Activated effector memory CD4-positive, alpha-beta T cell treated with Interleukin-2 at 50 U/mL for 16 hours (primary cell): Measurements from ENCODE around the gene DGCR2.
"Not testable (repeated sequence)": the region's sequence is repeated elsewhere in the genome, so short reads cannot be mapped to it uniquely, and the experiment has no call there.

Source experiments
- DNase-seq: peaks from one replicate; pipeline ENCODE4 v3.0.0-alpha.2; 2020

The DGCR2 gene

DNA sequence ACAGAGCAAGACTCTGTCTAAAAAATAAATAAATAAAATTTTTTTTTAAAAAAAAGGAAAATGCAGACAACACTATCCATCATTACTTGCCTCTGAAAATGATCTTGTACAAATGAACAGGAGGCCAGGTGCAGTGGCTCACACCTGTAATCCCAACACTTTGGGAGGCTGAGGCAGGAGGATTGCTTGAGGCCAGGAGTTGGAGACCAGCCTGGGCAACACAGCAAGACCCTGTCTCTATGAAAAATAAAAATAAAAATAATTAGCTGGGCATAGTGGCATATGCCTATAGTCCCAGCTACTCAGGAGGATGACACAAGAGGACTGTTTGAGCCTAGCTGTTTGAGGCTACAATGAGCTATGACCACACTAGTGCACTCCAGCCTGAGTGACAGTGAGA is 49.4 kb downstream of the DGCR2 start:
- not testable (repeated sequence) for DNase-seq

DNA sequence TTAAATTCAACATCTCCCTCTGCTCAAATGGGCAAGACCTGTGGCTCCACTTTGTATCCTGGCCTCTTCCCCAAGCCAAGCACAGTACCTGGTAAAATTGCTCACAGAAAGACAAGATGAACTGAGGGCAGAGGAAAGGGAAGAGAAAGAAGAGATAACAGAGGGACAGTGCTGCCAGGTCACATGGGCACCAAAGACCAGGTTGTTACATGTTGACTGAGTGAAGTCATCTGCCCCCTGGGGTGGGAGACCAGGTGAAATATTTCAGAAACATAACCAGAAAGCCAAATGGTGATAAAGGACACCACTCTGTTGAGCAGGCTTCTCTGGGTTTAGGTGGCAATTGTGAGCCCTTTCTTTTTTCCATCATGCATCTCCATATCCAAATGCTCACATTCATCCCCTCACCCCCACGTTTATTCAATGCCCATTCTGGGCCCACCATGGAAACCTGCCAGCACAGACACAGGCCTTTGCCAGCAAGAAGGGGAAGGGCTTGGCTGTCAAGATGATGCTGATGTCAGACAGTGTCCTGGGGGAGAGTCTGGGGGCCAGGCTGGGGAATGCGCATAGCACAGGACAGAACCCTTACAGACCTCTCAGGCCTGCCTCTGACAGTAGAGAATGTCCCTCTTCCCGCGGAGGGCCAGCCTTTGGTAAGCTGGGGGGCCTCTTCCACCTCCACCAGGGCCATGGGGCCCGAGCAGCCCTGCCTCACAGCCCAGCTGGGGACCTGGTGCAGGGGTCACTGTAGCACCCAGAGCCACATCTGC is 51.6 kb downstream of the DGCR2 start:
- no peak for DNase-seq

DNA sequence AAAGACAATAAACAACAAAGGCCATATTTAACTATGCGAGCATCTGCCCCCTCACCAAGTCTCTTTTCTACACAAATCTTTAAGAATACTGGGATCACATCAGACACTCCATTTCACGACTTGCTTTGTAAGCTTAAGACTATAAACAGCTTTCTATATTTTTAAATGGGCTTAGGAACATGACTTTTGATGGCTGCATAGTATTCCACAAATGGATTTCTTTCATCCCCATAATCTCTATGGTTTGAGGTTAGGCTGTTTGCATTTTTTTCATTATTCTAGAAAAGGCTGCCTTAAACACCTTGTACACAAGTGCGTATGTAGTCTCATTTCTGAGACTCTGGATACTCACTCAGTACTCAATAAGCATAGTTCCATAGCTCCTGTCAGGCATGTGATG is 52.8 kb downstream of the DGCR2 start:
- no peak for DNase-seq

DNA sequence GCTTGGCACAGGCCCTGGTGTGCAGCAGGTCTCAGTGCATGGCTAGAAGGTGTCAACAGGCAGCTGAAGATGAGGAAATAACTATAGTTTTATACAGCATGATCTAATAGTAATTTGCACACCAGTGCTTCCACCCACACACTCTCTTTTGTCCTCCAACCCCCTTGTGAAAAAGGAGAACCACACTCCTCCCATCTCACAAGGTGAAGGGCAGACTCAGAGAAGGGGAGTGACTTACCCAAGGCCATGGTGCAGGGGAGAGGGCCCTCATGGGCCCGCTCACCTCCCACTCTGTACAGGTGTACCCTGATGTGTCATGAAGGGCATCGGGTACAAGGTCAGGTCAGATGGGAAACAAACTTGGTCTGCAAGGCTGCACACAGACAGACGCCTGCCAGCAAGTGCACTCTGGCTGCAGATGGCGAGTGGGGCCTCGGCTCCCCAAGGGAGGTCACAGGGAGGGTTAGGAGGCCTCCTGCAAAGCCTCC is 53.4 kb downstream of the DGCR2 start:
- no peak for DNase-seq

DNA sequence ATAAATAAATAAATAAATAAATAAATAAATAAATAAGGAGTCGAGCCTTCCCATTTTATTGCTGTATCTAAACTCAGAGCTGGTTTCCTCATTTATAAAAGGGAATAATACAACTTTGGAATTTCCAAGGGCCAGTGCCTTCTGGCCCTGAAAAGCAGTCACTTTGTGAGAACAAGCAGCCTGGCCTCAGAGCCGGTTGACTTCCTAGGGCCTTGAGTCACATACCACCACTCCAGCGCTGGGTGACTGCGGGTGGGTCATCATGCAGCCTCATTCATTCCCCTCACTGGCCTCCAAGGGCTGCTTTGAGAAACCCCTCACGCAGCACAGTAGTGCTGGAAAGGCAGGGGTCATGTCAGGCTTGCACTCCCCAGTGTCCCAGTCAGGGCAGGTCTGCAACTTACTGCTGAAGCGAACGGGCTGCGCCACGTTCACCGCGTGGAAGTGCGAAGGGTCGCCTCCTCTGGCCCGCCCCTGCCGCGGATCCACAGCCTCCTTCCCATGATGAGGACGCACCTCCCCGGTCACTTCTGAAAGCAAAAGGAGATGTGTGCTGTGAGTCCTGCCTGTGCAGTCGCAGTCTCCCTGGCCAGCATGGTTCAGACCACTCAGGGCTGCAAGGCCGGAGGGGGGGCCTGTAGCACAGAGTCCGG is 54.4 kb downstream of the DGCR2 start:
- no peak for DNase-seq

DNA sequence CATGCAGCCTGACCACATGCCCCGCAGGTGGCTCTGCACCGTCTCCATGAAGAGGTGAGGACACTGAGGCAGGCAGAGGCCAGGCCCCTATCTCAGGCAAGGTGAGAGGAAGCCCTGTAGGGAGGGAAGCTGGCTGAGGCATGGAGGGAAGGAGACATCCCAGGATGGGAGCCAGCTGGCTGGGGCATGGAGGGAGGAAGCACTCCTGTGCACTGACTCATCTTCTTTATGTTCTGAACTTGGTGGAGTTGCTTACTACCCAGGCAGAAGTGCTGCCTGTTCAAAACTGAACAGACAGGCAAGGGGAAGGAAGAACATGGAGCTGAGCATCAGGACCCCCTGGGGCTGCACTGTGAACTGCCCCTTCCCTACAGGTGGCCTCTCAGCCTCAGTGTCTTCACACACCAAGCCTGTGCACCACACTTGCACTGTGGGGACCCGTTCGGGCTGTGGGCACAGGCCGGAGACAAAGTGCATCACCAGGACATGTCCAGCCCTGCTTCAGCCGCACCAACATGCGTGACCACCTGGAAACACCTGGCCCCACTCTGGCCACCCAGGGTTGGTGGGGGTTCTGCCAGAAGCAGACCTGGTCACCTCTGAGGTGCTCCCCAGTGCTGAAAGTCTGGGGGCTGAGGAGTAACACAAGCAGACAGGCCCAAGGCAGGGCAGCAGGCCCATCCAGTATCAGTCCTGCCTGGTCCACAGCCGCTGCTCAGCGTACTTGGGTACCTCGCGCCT is 55.5 kb downstream of the DGCR2 start:
- no peak for DNase-seq

DNA sequence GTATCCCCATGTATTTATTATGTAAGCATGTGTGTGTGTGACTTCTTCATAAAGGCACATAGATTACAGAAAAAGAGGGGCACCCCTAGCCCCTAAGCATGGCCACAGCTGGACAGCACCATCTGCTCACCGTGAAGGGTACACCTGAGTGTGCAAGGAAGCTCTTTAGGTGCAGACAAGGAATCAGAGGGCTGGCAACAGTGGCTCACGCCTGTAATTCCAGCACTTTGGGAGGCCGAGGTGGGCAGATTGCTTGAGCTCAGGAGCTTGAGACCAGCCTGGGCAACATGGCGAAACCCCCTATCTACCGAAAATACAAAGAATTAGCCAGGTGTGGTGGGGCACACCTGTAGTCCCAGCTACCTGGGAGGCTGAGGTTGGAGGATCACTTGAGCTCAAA is 56.3 kb downstream of the DGCR2 start:
- no peak for DNase-seq

DNA sequence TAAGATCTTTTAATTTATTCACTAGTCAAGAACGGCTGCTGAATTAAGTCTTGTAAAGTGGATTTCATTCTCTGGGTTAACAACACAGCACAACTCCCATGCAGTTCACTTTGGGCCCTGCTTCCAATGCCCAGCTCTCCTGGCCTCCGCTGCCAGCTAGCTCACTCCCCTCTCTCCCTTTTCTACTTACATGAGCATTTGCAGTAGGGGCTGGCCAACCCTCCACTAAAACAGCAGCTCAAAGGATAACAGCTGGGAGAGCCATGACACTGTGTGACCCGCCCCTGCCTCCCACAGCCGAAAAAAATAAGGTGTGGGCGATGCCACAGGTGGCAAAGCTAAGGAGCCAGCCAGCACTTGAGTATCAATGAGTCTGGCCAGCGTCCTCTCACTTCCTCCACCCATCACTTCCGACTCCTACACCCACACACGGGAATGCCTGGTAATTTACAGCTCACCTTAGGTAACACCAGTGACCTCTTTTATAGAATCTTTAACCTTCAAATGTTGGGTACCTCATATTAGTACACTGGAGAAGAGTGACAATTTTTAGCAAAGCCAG is 56.8 kb downstream of the DGCR2 start:
- DNase-seq = no peak

DNA sequence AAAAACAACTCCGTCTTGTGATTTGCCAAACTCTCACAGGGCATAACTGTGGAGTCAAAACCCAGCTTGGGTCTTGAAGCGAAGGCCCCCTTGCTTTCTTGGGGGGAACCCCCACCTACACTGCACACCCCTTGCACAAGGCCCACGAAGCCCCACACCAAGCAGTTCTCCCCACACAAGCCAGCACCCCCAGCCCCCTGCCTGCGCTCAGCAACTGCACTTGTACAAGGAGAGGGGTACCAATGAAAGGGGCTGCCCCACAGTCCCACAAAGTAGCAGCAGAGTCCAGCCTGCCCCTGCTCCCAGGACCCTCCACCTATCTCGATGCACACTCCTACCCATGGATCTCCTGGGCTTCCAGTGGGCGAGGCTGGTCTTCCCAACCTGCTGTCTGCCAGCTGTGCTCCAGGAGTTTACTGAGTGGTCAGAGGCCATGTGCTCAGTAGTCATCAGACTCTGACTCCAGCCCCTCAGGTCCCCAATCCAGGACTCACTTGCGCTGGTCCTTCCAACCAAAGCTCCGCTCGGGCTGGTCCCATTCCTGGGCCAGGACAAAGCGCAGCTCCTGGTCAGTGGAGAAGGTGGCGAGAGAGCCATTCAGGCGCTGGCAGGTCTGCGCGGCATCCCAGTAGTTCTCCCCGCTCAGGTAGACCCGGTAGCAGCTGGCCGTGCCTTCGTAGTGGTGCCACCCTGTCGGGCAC is 57.7 kb downstream of the DGCR2 start:
- no peak for DNase-seq

DNA sequence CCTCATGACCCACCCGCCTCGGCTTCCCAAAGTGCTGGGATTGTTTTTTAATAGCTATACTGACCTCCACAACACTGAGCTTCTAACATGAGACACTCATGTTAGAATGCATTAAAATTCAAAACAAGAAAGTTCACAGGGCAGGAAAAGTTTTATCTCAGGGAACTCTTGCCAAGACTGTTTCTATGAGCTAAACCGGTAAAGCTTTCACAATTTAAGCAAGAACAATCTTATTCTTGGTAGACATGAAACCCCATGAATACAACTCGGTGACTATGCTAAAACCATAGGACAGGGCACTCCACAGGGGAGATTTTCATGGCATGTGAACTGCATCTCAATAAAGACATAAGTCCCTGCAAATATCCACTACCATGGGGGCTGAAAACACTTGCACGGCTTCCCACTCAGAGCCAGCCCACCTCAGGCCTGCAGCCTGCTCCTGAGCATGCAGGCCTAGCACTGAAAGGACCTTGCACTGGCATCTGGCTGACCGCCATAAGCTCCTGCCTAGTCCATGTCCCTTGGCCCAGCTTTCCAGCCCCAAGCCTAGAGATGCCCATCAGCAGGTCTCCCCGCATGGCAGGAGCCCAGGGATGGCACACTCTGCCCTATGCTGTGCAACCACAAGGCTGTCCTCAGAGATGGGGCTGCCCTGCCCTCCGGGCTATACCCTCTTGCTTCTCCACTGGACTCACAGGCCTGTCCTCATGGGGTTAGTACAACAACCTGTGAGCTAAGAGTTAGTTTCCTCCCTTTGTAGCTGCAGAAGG is 58.4 kb downstream of the DGCR2 start:
- DNase-seq = no peak

DNA sequence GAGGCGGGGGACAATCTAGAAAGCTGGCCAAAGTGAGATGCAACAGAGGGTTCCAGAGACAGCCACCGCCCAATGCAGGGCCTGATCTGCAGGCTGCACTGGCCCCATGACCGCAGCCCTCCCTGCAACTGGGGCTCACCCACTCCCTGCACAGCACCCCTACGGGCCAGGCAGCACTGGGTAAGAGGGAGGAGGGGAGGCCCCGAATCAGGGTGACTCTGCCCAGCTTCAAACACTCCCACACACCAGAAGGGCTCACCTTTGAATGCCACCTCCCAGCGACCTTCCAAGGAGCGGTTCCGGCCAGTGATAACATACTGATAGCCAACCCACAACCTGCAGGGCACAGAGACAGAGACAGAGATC is 59.3 kb downstream of the DGCR2 start:
- no peak for DNase-seq

DNA sequence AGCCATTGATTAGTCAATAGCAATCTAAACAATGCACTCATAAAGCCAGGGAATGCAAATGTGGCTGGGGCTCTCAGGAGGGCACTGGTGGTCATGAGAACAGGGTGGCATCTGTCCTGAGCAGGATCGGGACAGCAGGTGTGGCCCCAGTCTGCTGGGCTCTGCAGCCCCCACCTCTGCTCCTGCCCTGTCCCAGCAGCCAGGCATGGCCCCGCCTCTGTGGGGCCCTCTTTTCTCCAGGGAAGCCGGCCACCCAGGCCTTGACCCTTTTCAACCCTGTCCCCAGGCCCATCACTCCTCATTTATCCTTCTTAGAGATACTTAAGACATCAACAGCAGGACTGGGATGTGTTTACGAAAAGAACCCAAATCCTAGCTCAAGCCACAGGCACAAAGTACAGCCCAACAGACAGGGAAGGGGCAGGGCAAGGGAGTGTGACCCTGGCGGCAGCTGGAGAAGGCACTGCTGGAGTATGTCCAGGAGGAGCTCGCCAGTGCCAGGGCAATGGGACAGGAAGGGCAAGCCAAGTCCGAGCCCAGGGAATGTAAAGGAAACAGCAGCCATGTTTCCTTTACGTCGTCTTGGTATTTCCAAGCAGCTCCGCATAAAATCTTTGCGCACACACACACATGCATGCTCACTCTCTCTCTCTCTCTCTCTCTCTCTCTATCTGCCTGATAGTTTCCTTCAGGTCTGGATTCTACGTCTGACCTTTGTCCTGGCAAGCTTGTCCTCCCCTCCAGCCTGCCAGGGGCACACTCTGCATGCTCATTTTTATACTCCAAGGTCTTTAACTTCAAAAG is 59.9 kb downstream of the DGCR2 start:
- DNase-seq = no peak

DNA sequence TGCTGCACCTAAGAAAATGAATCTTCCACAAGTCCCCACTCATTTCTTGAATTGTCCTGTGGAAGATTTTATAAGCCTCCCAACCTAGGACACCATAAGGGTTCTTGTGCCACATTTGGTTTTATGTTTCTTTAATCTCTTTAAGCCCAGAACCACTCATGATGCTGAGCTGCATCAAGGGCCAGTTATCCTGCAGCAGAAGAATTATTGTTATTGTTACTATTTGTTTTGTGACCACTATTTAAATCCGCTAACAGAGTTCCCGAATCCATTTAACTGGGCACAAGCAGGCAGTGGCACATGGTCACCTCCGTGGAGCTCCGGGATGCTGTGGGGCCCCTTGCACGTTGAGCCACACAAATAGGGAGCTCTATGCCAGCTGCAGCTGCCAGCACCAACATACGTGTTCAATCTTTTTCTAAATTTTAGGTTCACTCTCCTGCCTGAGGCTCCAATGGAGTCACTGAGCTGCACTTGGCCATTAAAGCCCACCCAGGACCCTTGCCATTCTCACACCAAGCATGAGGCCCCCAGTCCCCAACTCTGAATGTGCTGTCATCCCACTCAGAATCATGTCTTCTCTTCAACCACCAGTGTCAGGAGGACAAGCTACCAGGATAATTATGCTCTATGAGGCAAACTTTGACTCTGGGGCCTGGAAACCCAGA is 60.6 kb downstream of the DGCR2 start:
- DNase-seq = no peak

DNA sequence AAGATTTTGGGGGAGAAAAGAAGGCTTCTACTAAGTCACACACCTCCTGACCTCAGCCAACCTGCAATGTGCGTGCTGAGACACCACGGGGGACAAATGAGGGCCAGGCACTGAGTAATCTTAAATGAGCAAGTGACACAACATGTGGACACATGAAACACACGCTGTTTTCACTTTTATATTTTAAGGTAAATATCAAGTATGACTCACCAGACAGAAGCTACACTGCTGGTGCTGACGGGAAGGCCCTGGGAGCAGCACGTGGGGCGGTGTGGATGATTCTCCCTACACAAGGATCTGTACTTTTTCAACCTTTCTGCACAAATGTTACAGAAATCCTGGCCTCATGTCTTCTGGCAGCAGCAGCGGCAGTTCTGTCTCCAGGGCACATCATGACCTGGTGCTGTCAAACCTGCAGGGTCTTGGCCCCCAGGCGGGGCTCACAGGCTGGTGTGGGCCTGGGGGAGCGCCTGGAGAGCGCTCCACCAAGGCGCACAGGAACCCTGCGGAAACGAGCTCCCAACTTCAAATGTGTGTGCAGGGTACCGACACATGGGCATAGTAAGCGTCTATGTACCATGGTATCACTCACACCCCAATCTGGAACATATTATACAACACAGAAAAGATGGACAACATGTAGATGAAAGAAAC is 61.7 kb downstream of the DGCR2 start:
- DNase-seq = no peak

DNA sequence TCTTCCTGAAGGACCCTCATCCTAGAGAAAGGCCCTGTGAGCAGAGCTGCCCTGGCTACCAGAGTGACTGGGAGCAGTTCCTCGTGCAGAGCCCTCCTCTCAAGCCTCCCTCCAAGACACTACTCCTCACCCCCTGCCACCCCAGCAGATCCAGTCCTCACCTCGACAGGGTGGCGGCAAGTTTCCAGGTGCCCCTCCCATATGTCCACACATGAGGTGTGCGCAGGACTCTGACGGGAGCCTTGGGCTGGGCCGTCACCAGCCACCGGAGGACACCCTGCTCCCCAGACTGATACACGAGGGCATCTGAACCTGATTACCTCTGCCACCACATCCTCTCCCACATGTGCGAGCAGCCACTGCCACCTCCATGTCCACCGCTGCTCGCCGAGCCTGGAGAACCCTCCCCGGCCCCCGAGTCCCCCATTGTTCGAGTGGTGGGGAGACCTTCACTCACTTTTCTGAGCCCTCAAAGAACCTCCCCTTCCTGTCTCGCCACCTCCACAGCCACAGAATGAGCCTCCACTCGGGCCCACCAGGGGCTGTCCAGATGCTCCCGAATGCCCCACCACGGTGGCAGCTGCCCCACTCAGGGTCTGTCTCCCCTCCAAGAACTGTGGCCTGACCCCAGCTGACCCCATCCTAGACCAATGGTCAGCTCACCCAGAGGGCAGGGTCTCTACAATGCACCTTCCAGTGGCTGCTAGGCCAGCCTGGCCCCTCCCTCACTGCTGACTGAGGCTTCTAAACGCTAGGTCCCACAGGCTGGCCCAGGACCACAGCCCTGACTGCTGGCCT is 62.5 kb downstream of the DGCR2 start:
- no peak for DNase-seq

DNA sequence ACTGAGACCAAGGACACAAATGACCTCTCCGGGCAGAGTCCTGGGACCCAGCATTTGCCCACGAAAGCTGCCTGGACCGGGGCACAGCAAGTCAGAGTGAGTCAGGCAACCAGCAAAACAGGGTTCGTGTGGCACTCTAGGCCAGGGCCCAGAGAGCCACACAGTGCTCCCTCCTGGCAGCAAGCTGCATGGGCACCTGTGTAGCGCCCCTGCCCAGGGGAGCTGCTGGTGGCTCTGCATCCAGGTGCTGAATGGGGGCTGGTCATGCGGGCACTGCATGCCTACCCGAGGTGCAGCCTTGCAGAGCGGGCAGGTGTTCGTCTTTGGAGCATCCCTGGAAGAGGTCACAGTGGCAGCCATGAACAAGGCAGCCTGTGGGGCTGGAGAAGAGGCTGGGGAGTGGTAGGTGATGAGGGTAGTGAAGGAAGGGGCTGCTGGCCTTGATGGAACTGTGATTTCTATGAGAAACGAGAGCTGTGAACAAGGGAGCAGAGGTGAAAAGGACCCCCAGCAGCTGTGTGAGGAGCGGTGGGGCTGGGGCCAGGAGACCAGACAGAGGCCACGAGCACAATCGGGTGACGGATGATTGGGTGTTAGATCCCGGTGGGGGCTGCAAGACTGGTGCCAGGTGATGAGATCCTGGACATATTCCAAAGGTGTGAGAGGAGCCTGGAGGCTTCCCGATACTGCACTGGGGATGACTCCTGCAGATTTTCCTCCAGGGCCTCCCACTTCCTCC is 63.3 kb downstream of the DGCR2 start:
- no peak for DNase-seq

DNA sequence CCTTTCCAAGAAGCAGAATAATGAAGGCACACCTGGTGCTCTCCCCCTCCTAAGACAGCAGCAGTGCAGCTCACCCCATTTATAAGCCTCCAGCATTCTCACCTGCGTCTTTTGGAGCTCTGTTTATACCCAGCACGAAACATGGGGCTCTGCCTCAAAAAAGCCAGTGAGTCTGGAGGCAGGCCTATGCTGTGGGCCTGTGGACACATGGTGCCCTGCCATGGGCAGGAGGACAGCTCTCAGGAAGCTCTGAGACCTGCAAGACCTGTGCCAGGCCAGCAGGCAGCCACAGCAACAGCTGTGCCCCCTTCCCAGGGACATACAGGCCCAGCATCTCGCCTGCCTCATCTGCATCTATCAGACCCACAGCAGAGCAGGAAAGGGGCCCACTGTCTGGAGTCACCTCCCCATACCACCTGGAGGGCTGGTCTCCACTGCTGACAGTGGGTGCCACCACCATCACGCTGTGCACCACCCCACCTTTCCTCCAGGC is 64.2 kb downstream of the DGCR2 start:
- DNase-seq = no peak

DNA sequence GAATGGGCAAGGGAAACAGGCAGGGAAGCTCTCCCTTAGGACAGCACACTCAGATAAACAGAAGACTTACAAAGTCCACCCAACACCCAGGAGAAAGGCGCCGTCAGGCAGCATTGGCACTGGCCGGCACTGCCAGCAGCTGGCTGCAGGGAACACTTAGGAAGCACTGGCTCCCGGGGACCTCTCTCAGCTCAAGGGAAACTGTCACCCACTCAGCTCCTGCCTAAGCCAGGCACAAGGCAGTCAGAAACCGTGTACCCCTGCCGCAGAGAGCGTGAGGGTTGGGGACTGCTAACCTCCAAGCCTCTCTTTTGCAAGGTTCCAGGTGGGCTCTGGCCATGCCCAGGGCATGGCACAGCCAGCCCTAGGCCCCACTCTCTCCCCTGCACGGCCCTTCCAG is 64.7 kb downstream of the DGCR2 start:
- DNase-seq = no peak
